HG02970 (cell line): ENCODE measurements around the gene ZC2HC1B.
"Not testable (repeated sequence)": the region's sequence is repeated elsewhere in the genome, so short reads cannot be mapped to it uniquely, and the experiment has no call there.

Experiments
- ATAC-seq: cut with Tn5 transposase; IDR thresholded peaks from one replicate; pipeline ENCODE4 v1.9.1; 2021; ENCODE audit warnings: mild to moderate bottlenecking, moderate library complexity, moderate number of reproducible peaks; ENCODE audit not compliant: unreplicated experiment, low FRiP score

The ZC2HC1B gene

GRCh38 chr6:143867236-143867635 is 3.0 kb downstream of the ZC2HC1B start:
- ATAC-seq: no peak

- not testable (repeated sequence) for ATAC-seq
These were observed 4.5 kb downstream of the ZC2HC1B start for GRCh38 chr6:143868808-143869207.

- ATAC-seq: not testable (repeated sequence)
These were observed 7.0 kb downstream of the ZC2HC1B start for GRCh38 chr6:143871202-143871730.

- no peak for ATAC-seq
These were observed 7.9 kb downstream of the ZC2HC1B start for GRCh38 chr6:143872201-143872600.

- ATAC-seq: not testable (repeated sequence)
These were observed 9.3 kb downstream of the ZC2HC1B start for GRCh38 chr6:143873600-143873999.

GRCh38 chr6:143874503-143874902 is 10.2 kb downstream of the ZC2HC1B start:
- ATAC-seq: not testable (repeated sequence)

- ATAC-seq: no peak
These were observed 13.5 kb downstream of the ZC2HC1B start for GRCh38 chr6:143877584-143878271.

GRCh38 chr6:143878272-143878760 is 14.0 kb downstream of the ZC2HC1B start:
- ATAC-seq: no peak

GRCh38 chr6:143880412-143880811 is 16.1 kb downstream of the ZC2HC1B start:
- no peak for ATAC-seq

GRCh38 chr6:143882401-143882930 is 18.2 kb downstream of the ZC2HC1B start:
- no peak for ATAC-seq

- ATAC-seq: no peak
These were observed 20.1 kb downstream of the ZC2HC1B start for GRCh38 chr6:143884216-143884900.

GRCh38 chr6:143885116-143885515 is 20.8 kb downstream of the ZC2HC1B start:
- ATAC-seq: no peak

GRCh38 chr6:143894655-143895054 is 30.4 kb downstream of the ZC2HC1B start:
- no peak for ATAC-seq

- ATAC-seq: no peak
These were observed 32.0 kb downstream of the ZC2HC1B start for GRCh38 chr6:143896126-143896860.

GRCh38 chr6:143900358-143900757 is 36.1 kb downstream of the ZC2HC1B start:
- ATAC-seq: no peak

- peak; percentile 93 for ATAC-seq
These were observed 37.8 kb downstream of the ZC2HC1B start for GRCh38 chr6:143901885-143902750.

- ATAC-seq: no peak
These were observed 38.6 kb downstream of the ZC2HC1B start for GRCh38 chr6:143902827-143903226.

GRCh38 chr6:143911028-143911427 is 46.8 kb downstream of the ZC2HC1B start:
- no peak for ATAC-seq

GRCh38 chr6:143912671-143913070 is 48.4 kb downstream of the ZC2HC1B start:
- no peak for ATAC-seq

- not testable (repeated sequence) for ATAC-seq
These were observed 52.8 kb downstream of the ZC2HC1B start for GRCh38 chr6:143917026-143917425.
